Body of pancreas (tissue), 4 donors: ENCODE results near the gene ABI3.

ENCODE experiments used
- CTCF ChIP-seq, 7 experiments: fragments of 450-650 bp in 4 of 7; fragments of 200-600 bp in 3 of 7; sonication (generic) in 3 of 7; IDR thresholded peaks; one replicate each; pipeline ENCODE4 v1.5.1; 2016 to 2019; ENCODE audit warnings: antibody characterized with exemption in 7 of 7
- POLR2A ChIP-seq, 3 donors: fragments of 450-650 bp; IDR thresholded peaks; one replicate each; pipeline ENCODE4 v1.6.1; 2016; ENCODE audit warnings: antibody characterized with exemption in 3 of 3, mild to moderate bottlenecking in 2 of 3

GRCh38 chr17:49230636-49231562 lies 20.4 kb downstream of the ABI3 start, which contains the start of gene PHOSPHO1:
- TF ChIP-seq CTCF (IDR thresholded peaks at IDR 0.05) (no peak), POLR2A (IDR thresholded peaks at IDR 0.05) (no peak)
